ENCODE measurements around the gene PNKP.
A peak's percentile ranks its signal among the peaks of the same experiment; 100 is the strongest.

Gene PNKP

DNA sequence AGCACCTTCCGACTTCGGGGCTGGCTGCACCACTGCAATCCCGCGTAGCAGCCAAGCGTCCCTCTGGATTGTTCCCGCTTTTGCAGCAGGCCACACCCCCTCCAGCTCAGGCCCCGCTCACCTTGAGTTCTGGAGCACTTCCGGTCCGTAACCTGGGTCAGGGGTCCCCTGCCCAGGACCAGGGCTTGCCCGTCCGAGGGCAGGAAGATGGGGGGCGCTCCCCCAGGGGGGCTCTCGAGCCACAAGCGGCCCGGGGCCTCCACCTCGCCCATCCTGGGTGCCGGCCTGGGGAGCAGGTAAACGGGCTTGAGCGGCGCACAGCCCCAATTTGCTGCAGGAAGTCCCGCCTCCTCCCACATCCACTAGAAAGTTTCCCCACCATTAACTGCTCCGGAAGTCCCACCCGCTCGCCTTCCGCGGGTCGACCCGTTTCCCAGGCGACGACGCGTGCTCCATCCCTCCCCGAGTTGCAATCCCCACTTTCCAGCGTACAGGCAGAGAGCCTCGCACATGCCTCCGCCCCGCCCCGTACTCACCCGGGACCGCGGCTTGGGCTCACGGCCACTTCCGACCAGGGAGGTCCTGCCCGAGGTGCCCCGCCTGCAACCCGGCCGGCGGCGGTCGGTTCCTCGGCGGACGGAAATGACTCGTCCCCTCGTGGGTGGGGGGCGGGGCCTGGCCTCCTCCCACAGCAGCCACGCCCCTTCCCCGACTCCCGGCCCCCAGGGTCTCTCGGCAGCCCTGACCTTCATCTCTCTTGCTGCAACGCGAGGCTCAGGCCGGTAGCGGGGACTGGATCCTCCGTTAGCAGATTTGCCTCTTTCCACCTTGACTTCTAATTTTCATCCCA lies at the start of gene PNKP:
Gene PNKP (minus strand): TSS at position 644 of the 850 bp plus-strand sequence. CDS start 372 bp downstream, at position 272.
- DNase-seq (ENCODE audit: low read depth) = peak; percentile 88
- TF ChIP-seq, protein P1, sequence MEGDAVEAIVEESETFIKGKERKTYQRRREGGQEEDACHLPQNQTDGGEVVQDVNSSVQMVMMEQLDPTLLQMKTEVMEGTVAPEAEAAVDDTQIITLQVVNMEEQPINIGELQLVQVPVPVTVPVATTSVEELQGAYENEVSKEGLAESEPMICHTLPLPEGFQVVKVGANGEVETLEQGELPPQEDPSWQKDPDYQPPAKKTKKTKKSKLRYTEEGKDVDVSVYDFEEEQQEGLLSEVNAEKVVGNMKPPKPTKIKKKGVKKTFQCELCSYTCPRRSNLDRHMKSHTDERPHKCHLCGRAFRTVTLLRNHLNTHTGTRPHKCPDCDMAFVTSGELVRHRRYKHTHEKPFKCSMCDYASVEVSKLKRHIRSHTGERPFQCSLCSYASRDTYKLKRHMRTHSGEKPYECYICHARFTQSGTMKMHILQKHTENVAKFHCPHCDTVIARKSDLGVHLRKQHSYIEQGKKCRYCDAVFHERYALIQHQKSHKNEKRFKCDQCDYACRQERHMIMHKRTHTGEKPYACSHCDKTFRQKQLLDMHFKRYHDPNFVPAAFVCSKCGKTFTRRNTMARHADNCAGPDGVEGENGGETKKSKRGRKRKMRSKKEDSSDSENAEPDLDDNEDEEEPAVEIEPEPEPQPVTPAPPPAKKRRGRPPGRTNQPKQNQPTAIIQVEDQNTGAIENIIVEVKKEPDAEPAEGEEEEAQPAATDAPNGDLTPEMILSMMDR (conservative IDR thresholded peaks at IDR 0.05; ENCODE audit: low read length) = no peak
- peak within 1 kb of the TSS; percentile 85 for H3K4me3 ChIP-seq (ENCODE audit: low read length)

DNA sequence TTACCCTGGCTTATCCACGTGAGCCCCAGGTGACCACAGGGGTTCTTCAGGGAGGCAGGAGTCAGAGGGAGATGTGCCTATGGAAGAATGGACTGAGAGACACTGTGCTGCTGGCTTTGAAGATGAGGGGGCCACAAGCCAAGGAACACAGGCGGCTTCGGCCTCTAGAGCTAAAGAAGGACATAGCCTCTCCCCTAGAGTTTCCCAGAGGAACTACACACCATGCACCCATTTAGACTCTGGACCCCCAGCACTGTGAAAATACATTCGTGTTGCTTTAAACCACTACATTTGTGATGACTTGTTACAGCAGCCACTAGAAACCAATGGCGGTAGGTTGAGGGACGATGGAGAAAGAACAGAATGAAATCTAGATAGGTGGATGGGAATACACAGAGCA lies 47.9 kb upstream of the PNKP start:
- DNase-seq (ENCODE audit: low read depth) = no peak
- TF ChIP-seq, protein P1 (conservative IDR thresholded peaks at IDR 0.05; ENCODE audit: low read length) = peak; percentile 3; the same call in 1 of the 2 replicates
- no peak overlapping the region for H3K4me3 ChIP-seq (ENCODE audit: low read length)

DNA sequence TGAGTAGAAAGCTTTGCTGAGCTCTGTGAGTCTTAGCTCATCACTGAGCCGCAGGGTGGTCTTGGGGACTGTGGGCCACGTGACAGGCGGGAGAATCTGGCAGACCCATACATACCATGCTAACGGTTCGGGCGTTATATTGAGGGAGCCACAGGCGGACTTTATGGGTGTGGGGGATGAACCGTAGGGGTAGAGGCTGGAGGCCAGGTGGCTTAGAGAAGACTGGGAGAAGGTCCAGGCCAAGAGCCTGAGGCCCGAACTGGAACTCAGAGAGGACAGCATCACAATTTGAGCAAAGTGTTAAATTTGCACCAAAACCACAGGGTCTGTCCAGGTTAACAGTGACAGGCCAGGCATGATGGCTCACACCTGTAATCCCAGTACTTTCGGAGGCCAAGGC lies 46.3 kb upstream of the PNKP start:
- no peak overlapping the region for H3K4me3 ChIP-seq (ENCODE audit: low read length)
- no peak for DNase-seq (ENCODE audit: low read depth)
- TF ChIP-seq, protein P1 (conservative IDR thresholded peaks at IDR 0.05; ENCODE audit: low read length) = no peak

DNA sequence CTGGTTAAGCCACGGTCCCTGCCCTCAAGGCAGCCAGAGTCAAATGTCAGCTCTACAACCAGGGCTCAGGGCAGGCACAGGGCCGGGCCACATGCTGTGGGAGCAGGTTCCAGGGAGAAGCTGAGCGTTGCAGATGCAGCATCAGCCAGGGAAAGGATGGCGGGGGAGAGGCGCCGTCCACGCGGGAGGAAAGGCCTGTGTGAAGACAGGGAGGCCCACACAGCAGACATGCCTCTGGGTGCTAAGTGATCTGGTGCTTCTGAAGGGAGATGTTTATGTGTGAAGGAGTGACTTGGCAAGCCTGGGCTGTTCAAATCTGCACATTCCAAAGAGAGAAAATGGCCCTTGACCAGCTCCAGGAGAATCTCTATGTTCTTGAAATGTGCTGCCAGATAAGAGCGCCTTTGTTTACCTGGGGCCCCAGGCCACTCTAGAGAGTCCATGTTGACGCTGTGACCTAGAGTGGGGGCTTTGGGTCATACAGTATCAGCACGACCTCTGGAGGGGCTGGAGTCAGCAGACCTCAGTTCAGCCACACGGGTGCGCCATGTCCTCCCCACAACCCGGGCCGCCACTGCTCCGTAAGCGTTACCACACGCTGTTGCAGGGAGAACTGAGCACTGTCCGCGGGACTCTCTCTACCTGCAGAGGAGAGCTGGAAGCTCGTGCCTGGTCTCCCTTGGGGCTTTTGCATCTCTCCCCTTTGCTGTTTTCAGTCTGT lies 45.7 kb upstream of the PNKP start:
- no peak for DNase-seq (ENCODE audit: low read depth)
- no peak overlapping the region for H3K4me3 ChIP-seq (ENCODE audit: low read length)
- TF ChIP-seq, protein P1 (conservative IDR thresholded peaks at IDR 0.05; ENCODE audit: low read length) = no peak

DNA sequence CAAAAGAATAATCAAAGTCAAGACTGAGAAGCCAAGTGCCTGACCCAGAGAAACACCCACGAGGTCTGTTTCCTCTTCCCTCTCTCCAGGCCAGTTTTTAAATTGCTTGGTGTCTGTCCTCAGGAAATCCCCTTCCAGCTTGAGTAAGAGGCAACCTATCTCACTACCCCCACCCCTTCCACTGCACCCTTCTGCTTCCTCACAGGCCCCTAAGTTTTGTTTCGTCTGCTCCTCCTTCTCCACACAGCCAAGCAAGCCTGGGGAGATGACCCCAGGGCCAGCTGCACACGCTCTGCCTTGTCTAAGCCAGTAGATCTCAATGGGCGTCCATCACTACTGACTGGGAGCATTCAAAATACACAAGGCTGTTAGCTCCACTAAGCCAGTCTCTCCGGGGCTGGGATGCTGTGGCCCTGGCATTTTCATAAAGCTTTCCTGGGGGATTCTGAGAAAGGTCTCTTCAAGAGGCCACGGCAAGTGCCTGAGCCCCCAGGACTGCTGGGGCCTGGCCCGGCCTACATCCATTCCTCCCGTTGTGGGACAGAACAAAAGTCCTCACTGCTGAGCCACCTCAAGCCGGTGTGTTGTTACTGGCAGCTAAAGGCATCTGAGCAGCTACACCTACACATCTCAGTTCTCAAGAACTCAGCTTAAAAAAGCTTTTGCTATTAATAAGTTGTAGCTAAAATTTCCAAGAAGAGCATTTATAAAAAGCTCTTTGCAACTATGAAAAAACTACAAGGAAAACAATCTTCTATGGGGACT lies 44.2 kb upstream of the PNKP start:
- TF ChIP-seq, protein P1 (conservative IDR thresholded peaks at IDR 0.05; ENCODE audit: low read length) = no peak

DNA sequence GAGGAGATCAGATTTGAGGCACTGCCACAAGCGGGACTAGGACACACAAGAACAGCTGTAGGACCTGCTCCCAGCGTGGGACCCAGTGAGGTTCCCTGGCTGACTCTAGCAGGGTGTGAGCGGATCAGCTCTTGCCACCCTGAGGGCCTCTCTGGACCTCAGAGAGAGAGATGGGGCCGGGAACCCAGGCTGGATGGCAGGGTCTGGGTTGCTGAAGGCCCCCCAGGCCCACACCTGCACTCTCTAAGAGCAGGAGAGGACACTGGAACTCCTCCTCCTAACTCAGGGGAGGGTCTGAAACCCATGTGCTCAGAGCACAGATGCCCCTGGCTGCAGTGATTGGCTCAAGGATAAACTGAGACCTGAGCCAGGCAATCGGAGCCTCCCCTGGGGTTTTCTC lies 42.8 kb upstream of the PNKP start:
- TF ChIP-seq, protein P1 (conservative IDR thresholded peaks at IDR 0.05; ENCODE audit: low read length) = no peak
- H3K4me3 ChIP-seq (ENCODE audit: low read length) = no peak overlapping the region
- DNase-seq (ENCODE audit: low read depth) = no peak

More for the DNA sequence above, 44.2 kb upstream of the PNKP start:
- no peak overlapping the region for H3K4me3 ChIP-seq (ENCODE audit: low read length)
- no peak for DNase-seq (ENCODE audit: low read depth)

Measured in AG10803 (cell line).